ENCODE results near the gene CALB2.

DNA sequence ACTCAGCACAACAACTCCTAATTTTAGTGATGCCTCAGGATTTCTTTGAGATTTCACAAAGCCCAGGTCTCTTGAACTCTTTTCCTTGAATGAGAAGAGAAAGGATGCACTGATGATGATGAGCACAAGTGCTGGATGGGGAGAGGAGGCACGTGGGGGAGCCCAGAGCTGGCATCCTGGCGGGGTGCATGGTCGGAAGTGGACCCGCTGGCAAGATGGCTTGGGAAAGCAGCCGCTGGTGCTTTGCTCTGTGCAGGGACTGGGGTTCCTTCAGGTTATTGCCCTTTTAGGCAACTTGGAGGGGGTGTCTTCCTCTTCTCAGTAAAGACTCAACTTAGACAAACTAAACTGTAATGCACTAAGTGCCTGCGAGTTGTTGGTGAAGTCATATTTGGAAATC lies 22.3 kb downstream of the CALB2 start:
- TF ChIP-seq POLR2A (IDR thresholded peaks at IDR 0.05) = no peak
- TF ChIP-seq, protein P1, sequence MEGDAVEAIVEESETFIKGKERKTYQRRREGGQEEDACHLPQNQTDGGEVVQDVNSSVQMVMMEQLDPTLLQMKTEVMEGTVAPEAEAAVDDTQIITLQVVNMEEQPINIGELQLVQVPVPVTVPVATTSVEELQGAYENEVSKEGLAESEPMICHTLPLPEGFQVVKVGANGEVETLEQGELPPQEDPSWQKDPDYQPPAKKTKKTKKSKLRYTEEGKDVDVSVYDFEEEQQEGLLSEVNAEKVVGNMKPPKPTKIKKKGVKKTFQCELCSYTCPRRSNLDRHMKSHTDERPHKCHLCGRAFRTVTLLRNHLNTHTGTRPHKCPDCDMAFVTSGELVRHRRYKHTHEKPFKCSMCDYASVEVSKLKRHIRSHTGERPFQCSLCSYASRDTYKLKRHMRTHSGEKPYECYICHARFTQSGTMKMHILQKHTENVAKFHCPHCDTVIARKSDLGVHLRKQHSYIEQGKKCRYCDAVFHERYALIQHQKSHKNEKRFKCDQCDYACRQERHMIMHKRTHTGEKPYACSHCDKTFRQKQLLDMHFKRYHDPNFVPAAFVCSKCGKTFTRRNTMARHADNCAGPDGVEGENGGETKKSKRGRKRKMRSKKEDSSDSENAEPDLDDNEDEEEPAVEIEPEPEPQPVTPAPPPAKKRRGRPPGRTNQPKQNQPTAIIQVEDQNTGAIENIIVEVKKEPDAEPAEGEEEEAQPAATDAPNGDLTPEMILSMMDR (IDR thresholded peaks at IDR 0.05) = no peak
